ENCODE measurements around the gene ELL2.
"Not testable (repeated sequence)": the region's sequence is repeated elsewhere in the genome, so short reads cannot be mapped to it uniquely, and the experiment has no call there.

The ELL2 gene

GRCh38 chr5:95838001-95838520 is 123.6 kb downstream of the ELL2 start:
- DNase-seq (ENCODE audit: low spot score): no peak

- DNase-seq (ENCODE audit: low spot score): no peak
Measured at GRCh38 chr5:95837492-95837891, 124.2 kb downstream of the ELL2 start.

GRCh38 chr5:95836971-95837370 is 124.7 kb downstream of the ELL2 start:
- DNase-seq (ENCODE audit: low spot score): not testable (repeated sequence)

- DNase-seq (ENCODE audit: low spot score): no peak
Measured at GRCh38 chr5:95836544-95836943, 125.1 kb downstream of the ELL2 start.

- no peak for DNase-seq (ENCODE audit: low spot score)
Measured at GRCh38 chr5:95835682-95836385, 125.8 kb downstream of the ELL2 start.

All from SW480 (cell line).